Measurements from ENCODE around the gene PGM2. TPM values are rescaled to one million over a fixed set of nuclear protein-coding genes. Genes with fewer than 3 reads are reported as not detected.
A peak's percentile ranks its signal among the peaks of the same experiment; 100 is the strongest.

PGM2 gene
- total RNA-seq, 4 donors from 2014 or later = 45.7 to 76.4 (median 65.8) TPM

GRCh38 chr4:37890801-37891259 is 64.3 kb downstream of the PGM2 start, which contains the start of gene TBC1D1:
TSS of gene TBC1D1 (plus strand) at chr4:37891084. CDS start at chr4:37902096, 11,012 bp downstream.
- Histone ChIP-seq H3K9me3 (no peaks in the 10 kb centered on the region), H3K4me1 (peaks cover 37% of the 10 kb centered on the region), H3K27me3 (peaks cover 3% of the 10 kb centered on the region), H3K27ac (peak within 1 kb of the TSS; percentile 46), H3K4me3 (peak within 1 kb of the TSS; percentile 76), H3K36me3 (no peaks in the 10 kb centered on the region)
- no peak for TF ChIP-seq POLR2AphosphoS5 (IDR thresholded peaks at IDR 0.05)
- TF ChIP-seq POLR2A (IDR thresholded peaks at IDR 0.05) = no peak
- no peak for TF ChIP-seq CTCF (IDR thresholded peaks at IDR 0.05)
- TF ChIP-seq EP300 (IDR thresholded peaks at IDR 0.05) = no peak
- peak; percentile 66 to 80 for DNase-seq (ENCODE audit: low spot score in 2 of 2)
- under 1% methylated on average over 21 of the region's 43 CpGs for WGBS

- TF ChIP-seq POLR2A (IDR thresholded peaks at IDR 0.05) (no peak), POLR2AphosphoS5 (IDR thresholded peaks at IDR 0.05) (no peak), CTCF (IDR thresholded peaks at IDR 0.05) (no peak), EP300 (IDR thresholded peaks at IDR 0.05) (no peak)
- Histone ChIP-seq H3K9me3 (no peaks in the 10 kb centered on the region), H3K4me3 (peak overlapping the region; percentile 76), H3K36me3 (no peaks in the 10 kb centered on the region), H3K27me3 (peaks cover 3% of the 10 kb centered on the region), H3K4me1 (peaks cover 37% of the 10 kb centered on the region), H3K27ac (peak overlapping the region; percentile 46)
- WGBS = 1% methylated on average over 16 of the region's 49 CpGs
- no peak for DNase-seq (ENCODE audit: low spot score in 2 of 2)
These were observed 65.0 kb downstream of the PGM2 start for GRCh38 chr4:37891260-37892159.

GRCh38 chr4:37892641-37893040 is 66.2 kb downstream of the PGM2 start:
- Histone ChIP-seq H3K4me1 (peaks cover 37% of the 10 kb centered on the region), H3K27ac (no peak overlapping the region), H3K4me3 (no peak overlapping the region)

GRCh38 chr4:37893164-37893563 is 66.7 kb downstream of the PGM2 start:
- WGBS = 89% methylated on average over 3 of the region's 3 CpGs
- H3K27ac ChIP-seq = no peak overlapping the region

More at GRCh38 chr4:37892641-37893040, 66.2 kb downstream of the PGM2 start:
- 61% methylated on average over 5 of the region's 5 CpGs for WGBS
- H3K36me3 ChIP-seq = no peaks in the 10 kb centered on the region
- TF ChIP-seq CTCF (IDR thresholded peaks at IDR 0.05) = no peak
- no peak for TF ChIP-seq POLR2A (IDR thresholded peaks at IDR 0.05)
- no peak for TF ChIP-seq EP300 (IDR thresholded peaks at IDR 0.05)
- no peak for TF ChIP-seq POLR2AphosphoS5 (IDR thresholded peaks at IDR 0.05)
- peaks cover 3% of the 10 kb centered on the region for H3K27me3 ChIP-seq
- no peaks in the 10 kb centered on the region for H3K9me3 ChIP-seq
- DNase-seq (ENCODE audit: low spot score in 2 of 2) = no peak

More at GRCh38 chr4:37893164-37893563, 66.7 kb downstream of the PGM2 start:
- H3K4me1 ChIP-seq = peaks cover 37% of the 10 kb centered on the region
- H3K36me3 ChIP-seq = no peaks in the 10 kb centered on the region
- no peak for DNase-seq (ENCODE audit: low spot score in 2 of 2)
- H3K4me3 ChIP-seq = no peak overlapping the region
- peaks cover 3% of the 10 kb centered on the region for H3K27me3 ChIP-seq
- no peaks in the 10 kb centered on the region for H3K9me3 ChIP-seq
- TF ChIP-seq POLR2AphosphoS5 (IDR thresholded peaks at IDR 0.05) (no peak), POLR2A (IDR thresholded peaks at IDR 0.05) (no peak), EP300 (IDR thresholded peaks at IDR 0.05) (no peak), CTCF (IDR thresholded peaks at IDR 0.05) (no peak)

Measured in suprapubic skin (tissue), 4 donors.